Measurements from ENCODE around the gene B4GALT5.
"Not testable (repeated sequence)": the region's sequence is repeated elsewhere in the genome, so short reads cannot be mapped to it uniquely, and the experiment has no call there.

The B4GALT5 gene

DNA sequence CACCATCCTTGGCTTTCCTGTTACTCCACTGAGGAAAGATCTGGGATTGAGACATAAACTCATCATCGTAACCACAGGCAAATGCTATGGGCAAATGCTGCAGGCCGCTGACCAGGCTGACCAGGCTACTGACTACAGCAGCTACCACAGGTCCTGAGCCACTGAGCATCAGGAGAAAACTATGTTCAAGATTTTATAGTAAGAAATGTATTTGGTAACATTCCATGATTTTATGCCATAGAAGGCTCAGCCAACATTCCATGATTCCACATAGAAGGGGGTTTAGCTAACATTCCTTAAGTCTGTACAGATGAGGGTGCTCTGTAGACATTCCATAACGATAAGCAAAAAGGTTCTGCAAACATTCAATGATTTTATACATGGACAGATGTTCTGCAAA, 16.1 kb upstream of the B4GALT5 start:
- no peak for DNase-seq

DNA sequence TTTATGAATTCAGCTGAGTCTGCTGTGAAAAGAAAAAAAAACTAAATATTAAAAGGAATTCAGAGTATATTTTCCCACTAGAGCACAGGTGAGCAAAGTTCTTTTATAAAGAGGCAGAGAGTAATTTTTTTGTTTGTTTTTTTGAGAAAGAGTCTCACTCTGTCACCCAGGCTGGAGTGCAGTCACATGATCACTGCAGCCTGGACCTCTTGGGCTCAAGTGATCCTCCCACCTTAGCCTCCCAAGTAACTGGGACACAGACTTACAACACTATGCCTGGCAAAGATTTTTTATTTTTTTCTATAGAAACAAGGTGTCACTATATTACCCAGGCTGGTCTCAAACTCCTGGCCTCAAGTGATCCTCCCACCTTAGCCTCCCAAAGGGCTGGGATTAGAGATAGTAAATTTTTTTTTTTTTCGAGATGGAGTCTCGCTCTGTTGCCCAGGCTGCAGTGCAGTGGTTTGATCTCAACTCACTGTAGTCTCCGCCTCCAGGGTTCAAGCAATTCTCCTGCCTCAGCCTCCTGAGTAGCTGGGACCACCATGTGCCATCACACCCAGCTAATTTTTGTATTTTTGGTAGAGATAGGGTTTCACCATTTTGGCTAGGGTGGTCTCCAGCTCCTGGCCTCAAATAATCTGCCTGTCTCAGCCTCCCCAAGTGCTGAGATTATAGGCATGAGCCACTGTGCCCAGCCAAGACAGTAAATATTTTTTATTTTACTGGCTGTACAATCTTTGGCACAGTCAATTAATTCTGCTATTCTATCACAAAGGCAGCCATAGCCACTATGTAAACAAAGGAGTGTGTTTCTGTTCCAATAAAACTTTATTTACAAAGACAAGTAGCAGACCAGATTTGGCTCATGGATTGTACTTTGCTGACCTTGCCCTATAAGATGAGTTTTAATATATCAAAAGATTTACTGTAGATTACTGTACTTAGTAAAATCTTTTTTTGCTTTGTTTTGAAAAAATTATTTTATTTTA, 14.5 kb upstream of the B4GALT5 start:
- no peak for DNase-seq

DNA sequence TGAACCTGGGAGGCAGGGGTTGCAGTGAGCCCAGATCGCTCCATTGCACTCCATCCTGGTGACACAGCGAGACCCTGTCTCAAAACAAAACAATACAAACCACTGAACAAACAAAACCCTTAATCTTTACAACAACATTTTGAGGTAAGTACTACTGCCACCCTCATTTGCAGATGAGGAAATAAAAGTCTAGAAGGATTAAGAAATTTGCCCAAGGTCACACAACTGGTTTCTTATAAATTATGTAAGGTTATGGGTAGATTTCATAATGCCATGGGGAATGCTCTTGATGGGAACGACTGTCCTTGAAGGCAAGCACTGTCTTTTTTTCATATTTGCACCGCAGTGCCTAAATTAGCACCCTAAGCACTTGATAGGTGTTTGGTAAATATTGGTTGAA, 13.8 kb upstream of the B4GALT5 start:
- DNase-seq: no peak

DNA sequence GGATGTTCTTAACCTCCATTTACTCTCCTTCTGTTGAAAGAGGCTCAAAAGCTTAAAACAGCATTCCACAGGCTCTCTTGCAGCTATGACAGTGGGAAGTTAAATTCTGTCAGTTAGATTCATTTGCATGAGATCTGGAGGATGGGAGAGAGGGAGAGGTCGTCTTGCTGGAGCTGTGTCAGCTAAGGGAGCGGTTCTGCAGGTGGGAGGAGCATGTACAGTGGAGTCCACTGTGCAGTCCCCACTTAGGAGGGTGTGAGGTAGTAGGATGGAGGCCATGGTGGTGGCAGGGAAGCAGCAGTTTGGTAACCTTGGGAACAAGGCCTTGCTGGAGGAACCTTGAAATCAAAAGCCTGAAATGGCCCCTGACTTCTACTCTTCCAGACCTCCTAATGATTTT, 12.0 kb upstream of the B4GALT5 start:
- no peak for DNase-seq

DNA sequence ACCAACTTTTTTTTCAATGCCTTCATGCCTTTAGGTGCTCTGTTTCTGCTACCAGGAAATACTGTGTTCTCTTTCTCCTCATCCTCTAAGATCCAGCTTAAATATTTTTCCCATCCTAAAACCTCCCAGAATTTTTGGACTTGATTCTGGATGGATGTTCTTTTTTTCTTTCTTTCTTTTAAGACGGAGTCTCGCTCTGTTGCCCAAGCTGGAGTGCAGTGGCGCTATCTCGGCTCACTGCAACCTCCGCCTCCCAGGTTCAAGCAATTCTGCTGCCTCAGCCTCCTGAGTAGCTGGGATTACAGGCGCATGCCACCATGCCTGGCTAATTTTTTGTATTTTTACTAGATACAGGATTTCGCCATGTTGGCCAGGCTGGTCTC, 11.5 kb upstream of the B4GALT5 start:
- DNase-seq: not testable (repeated sequence)

DNA sequence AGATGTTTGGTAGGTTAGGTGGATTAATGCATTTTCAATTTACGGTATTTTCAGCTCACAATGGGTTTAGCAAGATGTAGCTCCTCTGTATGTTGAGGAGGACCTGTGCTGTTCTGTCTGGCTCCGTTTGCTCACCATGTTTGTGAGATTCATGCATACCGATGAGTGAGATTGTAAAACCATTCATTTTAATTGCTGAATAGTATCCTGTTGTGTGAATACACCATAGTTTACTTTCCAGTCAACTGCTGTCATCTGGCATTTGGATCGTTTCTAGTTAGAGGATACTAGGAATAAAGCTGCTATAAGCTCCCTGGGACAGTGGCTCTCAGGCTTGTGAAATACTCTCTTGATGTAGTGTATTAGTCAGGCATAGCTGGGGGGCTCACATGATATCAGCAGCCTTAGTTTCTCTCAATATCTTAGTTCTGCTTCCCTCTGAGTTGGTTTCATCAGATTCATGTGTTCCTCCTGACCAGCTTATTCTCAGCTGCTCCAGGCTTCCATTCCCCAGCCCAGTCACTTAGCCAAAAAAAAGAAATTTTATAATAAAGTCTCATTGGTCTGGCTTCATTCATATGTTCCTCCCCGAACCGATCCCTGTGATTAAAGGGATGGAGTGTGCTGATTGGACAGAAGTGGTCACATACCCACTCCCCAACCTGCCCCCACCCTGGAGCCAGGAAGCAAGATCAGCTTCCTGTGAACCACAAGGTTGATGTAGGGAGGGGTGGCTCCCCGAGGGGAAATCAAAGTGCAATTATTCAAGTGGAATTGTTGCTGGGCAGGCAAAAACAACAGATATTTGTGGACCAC, 10.9 kb upstream of the B4GALT5 start:
- DNase-seq: no peak

DNA sequence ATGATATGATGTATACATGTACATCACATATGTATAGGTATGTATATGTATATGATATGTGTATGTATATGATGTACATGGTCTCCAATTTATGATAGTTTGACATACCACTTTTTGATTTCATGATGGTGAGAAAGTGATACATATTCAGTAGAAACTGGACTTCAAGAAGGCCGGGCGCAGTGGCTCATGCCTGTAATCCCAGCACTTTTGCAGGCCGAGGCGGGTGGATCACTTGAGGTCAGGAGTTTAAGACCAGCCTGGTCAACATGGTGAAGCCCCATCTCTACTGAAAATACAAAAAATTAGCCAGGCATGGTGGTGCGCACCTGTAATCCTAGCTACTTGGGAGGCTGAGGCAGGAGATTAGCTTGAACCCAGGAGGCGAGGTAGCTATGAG, 10.1 kb upstream of the B4GALT5 start:
- DNase-seq: not testable (repeated sequence)

DNA sequence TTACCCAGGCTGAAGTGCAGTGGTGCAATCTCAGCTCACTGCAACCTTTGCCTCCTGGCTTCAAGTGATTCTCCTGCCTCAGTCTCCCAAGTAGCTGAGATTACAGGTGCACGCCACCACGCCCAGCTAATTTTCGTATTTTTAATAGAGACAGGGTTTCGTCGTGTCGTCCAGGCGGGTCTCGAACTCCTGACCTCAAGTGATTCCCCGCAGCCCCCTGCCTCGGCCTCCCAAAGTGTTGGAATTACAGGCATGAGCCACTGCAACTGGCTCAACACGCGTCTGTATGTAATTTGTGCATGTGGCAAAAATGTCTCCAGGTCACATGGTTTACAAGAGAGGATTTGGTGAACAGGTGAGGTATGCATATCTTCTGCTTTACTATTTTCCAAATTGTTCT, 7.6 kb upstream of the B4GALT5 start:
- not testable (repeated sequence) for DNase-seq

DNA sequence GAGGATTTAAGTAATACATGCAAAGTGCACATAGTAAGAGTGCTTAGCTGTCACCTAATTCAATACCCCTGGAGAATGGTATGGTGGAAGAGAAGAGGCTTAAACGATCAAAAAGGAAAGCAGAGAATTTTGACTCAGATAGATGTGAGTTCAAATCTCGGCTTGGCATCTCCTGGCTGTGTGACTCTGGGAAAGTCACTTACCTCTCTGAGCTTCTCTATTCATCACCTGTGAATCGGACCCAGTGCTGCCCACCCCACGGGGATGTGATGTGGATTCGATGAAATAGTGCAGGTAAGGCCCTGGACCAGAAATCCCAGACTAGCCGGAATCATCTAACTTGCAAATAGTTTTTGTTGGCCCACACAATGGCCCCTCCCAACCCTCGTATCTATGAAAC, 1.8 kb upstream of the B4GALT5 start:
- no peak for DNase-seq

DNA sequence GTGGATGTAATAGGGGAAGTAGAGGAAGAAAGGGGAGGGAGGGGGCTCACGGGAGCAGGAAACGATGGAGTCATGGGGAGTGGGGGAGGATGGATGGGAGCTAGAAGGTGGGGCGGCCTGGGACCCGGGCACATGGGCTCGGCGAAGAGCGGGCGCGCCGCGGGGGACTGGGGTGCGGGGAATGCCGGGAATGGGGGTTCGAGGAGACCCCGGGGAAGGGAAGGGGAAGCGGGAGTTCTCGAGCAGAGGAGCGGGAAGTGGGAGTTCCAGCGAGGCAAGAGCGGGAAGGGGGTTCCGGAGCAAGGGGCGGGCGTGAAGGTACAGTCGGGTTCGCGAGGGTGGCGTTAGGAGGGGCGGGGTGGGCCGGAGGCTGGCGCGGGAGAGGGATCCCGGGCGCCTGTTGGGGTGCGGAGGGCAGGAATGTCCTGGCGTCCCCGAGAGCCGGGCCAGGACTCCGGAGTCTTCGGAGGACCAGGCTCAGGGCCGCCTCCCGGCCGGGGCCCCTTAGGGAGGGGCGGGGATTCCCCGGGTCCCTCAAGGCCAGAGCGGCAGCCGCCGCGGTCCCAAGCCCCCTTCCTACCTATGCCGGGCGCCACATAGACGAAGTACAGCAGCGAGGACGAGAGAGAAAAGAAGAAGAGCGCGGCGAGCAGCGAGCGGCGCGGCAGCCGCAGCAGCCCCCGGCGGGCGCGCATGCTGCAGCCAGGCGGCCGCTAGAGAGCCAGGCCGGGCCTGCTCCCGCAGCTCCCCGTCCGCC, 504 bp downstream of the B4GALT5 start:
- DNase-seq: no peak

DNA sequence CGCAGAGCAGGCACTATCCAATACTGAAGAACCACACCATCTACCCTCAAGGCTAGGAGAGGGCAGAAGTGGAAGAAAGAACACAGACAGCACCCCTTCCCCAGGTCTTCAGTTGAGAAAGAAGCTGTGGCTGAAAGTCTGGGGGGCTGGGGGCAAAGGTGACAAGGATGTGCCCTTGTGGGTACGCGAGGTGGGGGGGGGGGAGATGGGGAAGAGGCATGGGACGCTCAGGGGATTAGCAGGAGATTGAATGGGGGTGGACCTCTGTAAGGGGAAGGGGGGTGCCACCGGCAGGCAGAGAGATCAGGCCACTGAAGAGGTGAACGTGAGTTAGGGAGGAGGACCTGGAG, 1.1 kb downstream of the B4GALT5 start:
- no peak for DNase-seq

DNA sequence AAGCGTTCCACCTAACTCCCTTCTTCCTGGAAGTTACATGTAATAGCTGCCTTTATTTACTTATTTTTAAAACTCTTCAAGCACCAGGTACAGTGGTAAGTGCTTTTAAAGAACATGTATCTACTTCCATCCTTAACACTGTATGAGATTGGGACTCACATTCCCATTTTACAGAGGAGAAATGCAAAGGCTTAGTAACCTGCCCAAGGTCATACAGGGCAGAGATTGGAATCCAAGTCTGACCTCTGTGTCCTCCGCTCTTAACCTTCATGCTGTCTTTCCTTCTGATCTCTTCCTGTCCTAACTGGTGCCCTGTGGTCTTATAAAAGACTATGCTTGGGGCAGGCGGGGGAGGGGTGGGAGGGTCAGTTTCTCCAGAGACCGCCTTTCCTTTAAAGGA, 1.6 kb downstream of the B4GALT5 start:
- DNase-seq: no peak

DNA sequence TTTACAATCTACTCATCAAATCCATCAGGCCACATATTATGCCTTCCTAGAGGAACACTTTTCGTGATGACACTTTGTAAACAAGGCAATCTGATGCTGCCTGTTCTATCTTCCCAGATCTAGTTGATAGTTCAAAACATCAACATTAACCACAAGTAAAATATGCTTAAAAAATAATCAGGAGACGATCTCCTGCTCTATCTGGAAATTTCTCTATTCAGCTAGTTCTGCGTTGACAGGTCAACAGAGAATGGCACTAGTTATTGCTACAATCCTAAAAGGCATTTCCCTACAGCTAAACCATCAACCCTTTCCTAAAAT, 2.1 kb downstream of the B4GALT5 start:
- no peak for DNase-seq

DNA sequence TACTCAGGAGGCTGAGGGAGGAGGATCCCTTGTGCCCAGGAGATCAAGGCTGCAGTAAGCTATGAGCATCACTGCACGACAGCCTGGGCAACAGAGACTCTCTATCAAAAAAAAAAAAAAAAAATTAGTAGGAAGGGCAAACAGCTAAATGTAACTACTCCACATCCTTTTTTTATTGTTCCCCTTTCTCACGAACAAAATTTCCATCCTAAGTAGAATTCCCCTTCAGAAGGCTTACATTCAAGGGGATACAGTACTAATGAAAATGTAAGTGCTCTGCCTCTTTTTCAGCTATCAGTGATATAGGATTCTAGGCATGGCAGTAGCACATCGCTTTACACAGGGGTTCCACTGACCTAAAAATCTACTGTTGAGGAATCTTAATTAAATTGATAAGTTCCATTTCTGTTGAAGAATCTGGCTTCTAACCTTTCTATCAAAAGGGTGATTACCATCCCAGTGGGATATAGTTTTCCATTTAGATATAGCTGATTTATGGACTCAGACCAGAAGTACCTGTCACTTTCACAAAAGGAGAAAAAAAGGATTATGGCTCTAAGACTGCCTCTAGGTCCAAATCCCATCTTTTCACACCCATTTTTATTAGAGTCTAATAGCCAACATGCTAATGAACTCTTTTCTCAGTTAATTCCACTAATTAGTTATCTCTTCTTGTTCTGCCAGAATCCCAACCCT, 2.6 kb downstream of the B4GALT5 start:
- DNase-seq: no peak

DNA sequence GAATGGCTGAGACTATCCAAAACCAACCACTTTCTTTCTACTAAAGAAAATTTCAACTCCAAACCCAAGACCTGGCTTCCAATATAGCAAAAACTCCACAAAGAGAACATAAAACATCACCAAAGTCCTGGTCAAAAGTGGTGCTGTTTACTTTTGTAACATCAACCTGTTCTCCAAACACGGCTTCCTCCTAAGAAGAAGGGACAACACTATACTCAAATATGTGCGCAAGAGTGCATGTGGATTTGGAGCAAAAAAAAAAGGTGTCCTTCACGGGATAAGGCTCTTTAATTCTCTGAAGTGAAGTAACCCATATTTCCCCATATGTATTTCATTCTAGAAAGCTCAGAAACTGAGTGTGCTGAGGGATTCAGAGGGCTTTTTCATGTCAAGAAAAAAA, 6.6 kb downstream of the B4GALT5 start:
- DNase-seq: no peak

DNA sequence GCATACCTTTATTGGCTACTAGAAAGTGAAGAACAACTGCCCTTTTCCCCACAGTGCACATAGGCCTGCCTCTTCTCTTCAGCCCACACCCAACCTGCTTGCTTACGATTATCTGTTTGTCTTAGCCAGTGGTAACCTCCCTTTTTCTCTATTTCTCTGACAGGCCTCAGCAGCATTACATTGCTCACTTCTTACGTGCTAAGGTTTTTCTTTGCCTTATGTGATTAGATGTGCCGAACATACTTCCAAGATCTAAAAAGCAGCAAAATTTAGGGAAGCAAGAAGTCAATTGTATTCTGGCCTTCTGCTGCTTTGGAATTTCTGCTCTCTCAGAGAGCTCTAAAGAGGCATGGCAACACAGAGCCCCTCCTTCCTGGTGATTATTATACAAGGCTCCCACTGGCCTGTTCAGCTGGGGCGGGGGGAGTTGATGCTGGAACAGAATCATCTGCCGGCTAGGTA, 7.0 kb downstream of the B4GALT5 start:
- DNase-seq: no peak

DNA sequence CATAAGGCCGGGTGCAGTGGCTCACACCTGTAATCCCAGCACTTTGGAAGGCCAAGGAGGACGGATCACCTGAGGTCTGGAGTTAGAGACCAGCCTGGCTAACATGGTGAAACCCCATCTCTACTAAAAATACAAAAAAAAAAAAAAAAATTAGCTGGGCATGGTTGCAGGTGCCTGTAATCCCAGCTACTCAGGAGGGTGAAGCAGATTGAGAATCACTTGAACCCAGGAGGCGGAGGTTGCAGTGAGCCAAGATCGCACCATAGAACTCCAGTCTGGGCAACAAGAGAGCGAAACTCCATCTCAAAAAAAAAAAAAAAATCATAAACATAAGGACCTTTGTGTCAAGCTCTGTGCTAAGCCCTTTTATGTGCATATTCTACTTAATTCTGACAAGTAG, 7.8 kb downstream of the B4GALT5 start:
- not testable (repeated sequence) for DNase-seq

DNA sequence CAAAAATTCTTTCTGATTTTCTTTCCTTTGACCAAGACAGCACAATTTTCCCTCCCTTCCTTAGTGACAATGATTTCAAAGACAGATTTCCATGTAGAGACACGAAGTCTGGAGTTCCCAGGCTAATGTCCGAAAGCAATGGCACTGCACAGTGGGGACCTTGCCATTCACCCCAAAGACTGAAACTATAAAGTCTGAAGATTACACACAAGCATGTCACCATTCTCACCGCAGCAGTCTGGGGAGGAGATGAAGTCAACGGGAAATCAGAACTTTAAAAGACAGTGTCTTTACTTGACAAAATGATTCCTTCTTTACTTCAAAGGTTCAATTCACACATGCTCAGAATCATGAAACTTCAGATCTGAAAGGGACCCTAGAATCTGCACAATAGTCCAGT, 8.3 kb downstream of the B4GALT5 start:
- DNase-seq: no peak

DNA sequence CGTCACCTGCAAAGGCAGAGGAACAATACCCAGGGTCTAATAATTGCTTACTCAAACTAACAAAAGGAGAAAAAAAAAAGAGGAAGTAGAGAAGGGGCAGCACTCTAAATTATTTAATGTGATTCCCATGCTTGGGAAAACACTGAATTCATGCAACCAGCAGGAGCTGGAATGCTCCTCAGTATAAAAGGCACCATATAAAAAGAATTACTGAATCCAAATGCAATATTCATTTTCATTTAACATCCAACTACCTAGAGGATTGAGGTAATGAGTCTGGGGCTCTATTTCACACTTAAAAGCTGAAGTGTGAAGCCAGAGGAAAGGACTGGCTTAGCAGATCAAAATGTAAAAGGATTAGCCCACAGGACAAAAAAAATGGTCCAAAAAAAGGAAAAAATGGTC, 8.7 kb downstream of the B4GALT5 start:
- DNase-seq: no peak

DNA sequence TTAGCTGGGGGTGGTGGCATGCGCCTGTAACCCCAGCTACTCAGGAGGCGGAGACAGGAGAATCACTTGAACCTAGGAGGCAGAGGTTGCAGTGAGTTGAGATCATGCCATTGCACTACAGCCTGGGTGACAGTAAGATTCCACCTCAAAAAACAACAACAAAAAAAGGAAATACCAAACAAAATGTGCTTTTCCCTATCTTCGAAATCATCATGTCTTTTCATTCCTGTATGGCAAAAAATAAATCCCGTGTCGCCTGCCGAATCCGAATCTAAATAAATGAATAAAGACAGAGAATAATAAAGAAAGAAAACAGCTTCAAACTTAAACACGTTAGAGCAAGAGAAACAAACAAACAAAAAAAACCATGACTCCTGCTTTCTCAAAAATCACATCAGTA, 11.8 kb downstream of the B4GALT5 start:
- DNase-seq: no peak

DNA sequence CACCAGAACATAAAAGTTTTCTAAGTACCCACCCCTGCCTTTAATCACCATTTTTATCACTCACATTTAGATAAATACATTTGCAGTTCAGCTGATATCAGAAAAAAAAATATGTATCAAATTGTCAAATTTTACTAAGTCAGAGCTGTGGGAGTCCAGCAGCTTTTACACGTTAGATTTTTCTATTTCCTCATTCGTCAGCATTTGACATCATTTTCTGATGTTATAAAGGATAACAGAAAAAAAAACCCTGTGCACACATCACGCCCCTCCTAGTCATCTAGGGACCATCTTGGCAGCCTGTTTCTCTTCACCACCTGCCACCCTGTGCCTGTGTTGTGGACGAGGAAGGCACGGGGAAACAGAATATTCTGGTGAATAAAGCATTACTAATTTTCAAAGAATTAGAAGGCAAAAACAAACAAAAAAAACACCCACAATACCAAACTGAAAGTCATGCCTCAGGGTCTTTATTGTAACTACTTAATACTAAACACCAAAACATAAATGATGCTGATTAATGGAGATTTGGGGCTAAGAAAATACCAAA, 12.4 kb downstream of the B4GALT5 start:
- DNase-seq: peak; percentile 60

DNA sequence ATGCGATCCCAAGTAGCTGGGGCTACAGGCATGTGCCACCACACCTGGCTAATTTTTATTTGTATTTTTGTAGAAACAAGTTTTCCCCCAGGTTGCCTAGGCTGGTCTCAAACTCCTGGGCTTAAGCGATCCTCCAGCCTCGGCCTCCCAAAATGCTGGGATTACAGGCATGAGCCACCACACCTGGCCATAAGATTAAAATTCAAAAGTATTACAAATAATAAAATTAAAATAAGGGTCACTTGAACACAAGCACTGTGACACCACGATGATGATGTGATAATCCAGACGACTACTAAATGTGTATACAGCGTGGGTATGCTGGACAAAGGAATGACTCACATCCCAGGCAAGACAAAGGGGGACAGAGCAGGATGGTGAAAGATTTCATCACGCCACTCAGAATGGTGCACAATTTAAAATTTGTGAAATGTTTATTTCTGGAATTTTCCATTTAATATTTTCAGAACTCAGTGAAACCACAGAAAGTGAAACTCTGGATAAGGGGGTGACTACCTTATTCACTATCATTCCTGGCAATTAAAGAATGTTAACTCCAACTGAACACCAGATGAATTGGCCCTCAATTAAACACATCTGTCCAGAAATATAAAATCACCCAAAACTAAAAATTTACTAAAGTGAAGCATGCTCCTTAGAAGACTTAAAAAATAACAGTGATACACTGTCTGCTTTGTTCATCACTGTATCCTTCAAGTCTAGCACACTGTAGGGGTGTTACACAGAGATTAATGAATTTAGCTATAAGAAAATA, 13.1 kb downstream of the B4GALT5 start:
- DNase-seq: no peak

All from stimulated activated naive CD4-positive, alpha-beta T cell treated with Interleukin-2 at 50 U/mL for 16 hours (primary cell).